Measurements from ENCODE around the gene RALGPS2.

GRCh38 chr1:178895928-178896327, 170.9 kb downstream of the RALGPS2 start:
- no peak for TF ChIP-seq CTCF (IDR thresholded peaks at IDR 0.05)
- no peak for TF ChIP-seq POLR2A (IDR thresholded peaks at IDR 0.05)

Measured in right lobe of liver (tissue), 4 donors.